HG02884 (cell line): Measurements from ENCODE around the gene CAMK2B.

Experiments
- ATAC-seq: cut with Tn5 transposase; IDR thresholded peaks from one replicate; pipeline ENCODE4 v1.9.1; 2021; ENCODE audit warnings: mild to moderate bottlenecking, moderate library complexity; ENCODE audit not compliant: unreplicated experiment

The CAMK2B gene

GRCh38 chr7:44287488-44288380, 37.7 kb downstream of the CAMK2B start:
- no peak for ATAC-seq

- no peak for ATAC-seq
These were observed 38.5 kb downstream of the CAMK2B start for GRCh38 chr7:44286618-44287487.

DNA sequence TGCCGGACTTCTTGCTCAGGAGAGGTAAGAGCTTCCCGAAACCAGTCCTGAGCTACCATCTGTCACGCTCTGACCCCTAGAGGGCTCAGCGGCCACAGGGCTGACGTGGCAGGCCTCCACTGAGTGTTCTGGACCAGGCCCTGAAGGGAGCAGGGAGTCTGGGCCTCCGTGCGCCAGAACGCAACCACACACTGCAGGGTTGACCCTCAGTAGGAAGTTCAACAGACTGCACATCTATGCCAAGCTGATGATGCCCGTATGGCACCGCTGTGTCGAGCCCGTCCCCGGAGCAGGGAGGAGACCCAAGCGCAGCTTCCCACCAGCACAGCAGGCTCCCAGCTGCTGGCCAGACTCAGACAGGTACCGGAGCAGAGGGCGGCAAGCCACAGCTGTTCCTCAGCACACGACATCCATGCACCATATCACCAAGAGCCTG, 39.2 kb downstream of the CAMK2B start:
- no peak for ATAC-seq

DNA sequence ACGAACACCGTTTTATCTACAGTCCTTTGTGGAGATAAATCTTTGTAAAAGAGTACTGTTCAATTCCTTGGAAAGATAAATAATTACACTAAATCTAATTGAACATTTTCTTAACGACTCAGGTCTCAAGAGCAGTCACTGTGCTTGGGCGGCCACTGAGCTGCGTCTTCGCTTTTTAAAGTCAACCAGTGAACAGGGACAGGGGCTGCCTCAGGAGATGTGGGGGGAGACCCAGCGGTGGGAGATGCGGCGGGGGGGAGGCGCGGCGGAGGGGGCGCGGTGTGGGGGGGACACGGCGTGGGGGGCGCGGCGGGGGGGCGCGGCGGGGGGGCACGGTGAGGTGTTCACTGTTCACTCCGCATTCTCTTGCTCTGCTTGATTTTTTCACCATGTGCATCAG, 39.8 kb downstream of the CAMK2B start:
- no peak for ATAC-seq

- ATAC-seq: no peak
These were observed 40.4 kb downstream of the CAMK2B start for GRCh38 chr7:44284881-44285541.

DNA sequence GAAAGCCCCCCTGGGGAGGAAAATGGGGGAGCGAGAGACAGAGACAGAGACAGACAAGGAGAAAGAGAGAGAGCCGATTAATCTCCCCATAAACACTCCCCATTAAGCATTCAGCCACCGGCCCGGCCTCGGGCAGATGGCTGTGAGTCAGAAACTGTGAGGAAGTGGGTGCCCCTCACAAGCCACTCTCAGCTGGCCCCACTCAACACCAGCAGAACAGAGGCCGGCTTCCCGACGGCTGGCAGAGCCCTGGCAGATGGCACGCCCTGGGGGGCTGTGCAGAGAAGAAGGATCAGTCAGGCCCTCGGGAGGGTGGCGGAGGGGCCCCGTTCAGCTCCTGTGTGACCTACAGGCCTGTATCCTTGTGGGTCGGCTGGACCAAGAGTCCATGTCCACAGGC, 41.2 kb downstream of the CAMK2B start:
- no peak for ATAC-seq

- no peak for ATAC-seq
These were observed 41.8 kb downstream of the CAMK2B start for GRCh38 chr7:44283381-44284211.

GRCh38 chr7:44282601-44283171, 42.7 kb downstream of the CAMK2B start:
- ATAC-seq: no peak

GRCh38 chr7:44281811-44282600, 43.4 kb downstream of the CAMK2B start:
- no peak for ATAC-seq

DNA sequence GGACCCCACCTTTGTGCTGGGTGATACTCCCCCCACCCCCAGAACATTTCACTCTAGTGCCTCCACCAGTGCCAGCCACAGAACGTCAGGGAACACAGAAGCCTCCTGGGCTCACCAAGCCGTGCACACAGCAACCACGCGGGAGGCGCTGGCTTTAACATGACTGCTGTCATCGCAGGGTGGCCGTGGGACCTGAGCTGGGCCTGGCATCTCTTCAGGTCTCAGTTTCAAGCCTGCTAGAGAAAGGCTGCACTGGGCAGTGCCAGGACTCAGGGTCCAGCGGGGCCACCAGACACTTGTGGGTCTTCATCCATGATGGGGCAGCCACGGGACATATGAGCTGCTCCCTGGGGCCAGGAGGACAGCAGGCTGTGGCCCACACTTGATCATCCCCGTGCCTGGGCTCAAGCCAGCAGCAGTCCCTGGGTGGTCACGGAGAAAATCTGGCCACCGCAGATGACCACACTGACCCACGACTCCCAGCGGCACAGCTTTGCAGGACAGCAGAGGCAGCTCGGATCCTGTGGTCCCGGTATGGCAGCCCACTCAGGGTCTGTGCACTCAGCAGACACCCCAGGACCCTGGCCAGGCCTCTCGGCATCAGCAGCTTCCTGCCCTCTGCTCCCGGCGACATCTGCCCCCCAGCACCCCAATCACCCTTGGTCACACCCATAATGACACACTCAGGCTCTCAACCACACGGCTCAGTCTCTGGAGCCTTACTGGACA, 44.2 kb downstream of the CAMK2B start:
- ATAC-seq: no peak

DNA sequence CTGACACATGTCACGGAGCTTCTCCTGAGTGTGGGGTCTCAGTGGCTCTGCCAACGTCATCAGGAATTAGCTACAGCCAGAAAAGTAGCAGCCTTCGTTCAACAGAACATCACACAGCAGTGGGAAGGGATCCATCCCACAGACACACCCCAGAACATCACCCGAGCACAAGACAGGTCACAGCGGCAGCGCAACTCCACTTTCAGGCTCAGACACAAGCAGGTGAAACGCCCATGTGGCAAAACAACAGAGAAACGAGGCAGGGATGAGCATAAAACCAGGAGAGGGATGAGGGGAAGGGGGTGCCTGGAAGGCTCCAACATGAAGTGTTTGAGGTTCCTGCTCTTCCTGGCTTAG, 44.8 kb downstream of the CAMK2B start:
- ATAC-seq: no peak

GRCh38 chr7:44279731-44280505, 45.5 kb downstream of the CAMK2B start:
- ATAC-seq: no peak

GRCh38 chr7:44279286-44279685, 46.1 kb downstream of the CAMK2B start:
- no peak for ATAC-seq

- no peak for ATAC-seq
These were observed 46.8 kb downstream of the CAMK2B start for GRCh38 chr7:44278451-44279161.

- no peak for ATAC-seq
These were observed 47.5 kb downstream of the CAMK2B start for GRCh38 chr7:44277851-44278250.

GRCh38 chr7:44277391-44277790, 48.0 kb downstream of the CAMK2B start:
- ATAC-seq: no peak

DNA sequence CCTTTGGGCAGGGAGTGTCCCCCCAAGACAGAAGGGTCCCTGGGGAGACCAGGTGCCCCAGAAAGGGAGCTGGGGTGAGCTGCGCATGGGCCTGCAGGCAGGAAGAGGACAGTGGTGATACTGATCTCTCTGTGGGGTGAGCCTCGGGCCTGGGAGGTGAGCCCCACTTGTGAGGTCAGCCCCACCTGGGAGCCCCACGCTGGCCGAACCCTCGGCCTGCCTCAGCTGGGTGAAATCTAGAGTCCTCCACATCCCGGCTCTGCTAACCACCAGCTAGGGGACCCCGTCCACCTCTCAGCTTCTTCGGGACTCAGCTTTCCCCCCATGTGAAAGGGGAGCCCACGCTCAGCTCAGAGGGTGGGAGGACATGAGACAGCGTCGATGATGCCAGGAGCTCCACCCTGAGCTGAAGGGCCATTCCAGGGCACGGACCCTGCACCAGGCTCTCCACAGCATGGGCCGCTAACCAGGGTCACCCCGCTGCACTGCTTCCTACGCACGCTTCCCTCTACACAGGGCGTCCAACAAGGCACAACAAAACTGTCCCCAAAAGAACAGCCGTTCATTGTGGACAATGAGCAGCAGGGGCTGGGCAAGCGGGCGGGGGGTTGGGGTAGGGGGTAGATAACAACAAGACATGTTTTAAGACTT, 48.7 kb downstream of the CAMK2B start:
- no peak for ATAC-seq
